ENCODE results near the gene MAGI2.

DNA sequence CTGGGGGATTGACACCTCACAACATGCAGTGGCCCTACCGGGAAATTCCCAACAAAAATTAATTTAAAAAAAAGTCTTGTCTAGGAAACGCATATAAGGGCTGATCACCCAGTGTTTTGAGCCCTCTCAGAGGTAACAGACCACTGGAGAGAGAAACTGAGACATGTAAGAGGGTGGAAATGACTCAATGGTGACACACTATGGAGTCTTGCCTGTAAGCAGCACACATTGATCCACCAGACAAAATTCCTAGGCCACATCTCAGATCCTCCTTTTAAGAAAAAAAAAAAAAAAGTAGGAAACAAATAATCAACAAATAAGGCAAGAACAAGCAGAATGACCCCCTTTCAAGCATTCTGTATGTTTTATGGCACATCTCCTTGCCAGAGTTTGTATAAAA is 296.2 kb downstream of the MAGI2 start:
- TF ChIP-seq CTCF (conservative IDR thresholded peaks at IDR 0.05; ENCODE audit: low read depth, low read length): no peak
- no peak for TF ChIP-seq EZH2 (IDR thresholded peaks at IDR 0.05; ENCODE audit: borderline replicate concordance, low read depth, low read length, poor library complexity, severe bottlenecking)

Measured in A673 (cell line).